Neural cell (in vitro differentiated cells): ENCODE measurements around the gene PPP3R1. TPM values are rescaled to one million over a fixed set of nuclear protein-coding genes. Genes with fewer than 3 reads are reported as not detected.

Experiments used
- H2AFZ ChIP-seq: fragments of 200-600, 300-800 bp; sonication (generic), shearing (Covaris generic); 2 replicates; pipeline ENCODE4 v1.6.0; 2014; ENCODE audit warnings: low read depth, mild to moderate bottlenecking, antibody characterized with exemption, low read length, moderate library complexity
- H3F3A ChIP-seq: fragments of 200-600 bp; shearing (Covaris generic); 2 replicates; pipeline ENCODE4 v1.6.1; 2016; ENCODE audit warnings: mild to moderate bottlenecking, moderate library complexity, mixed read lengths, antibody characterized with exemption, low read length; ENCODE audit not compliant: insufficient read depth, poor library complexity, severe bottlenecking
- H3K27ac ChIP-seq: fragments of 200-600, 300-800 bp; sonication (generic), shearing (Covaris generic); 2 replicates; pipeline ENCODE4 v1.5.1; 2014; ENCODE audit warnings: mild to moderate bottlenecking, low read length, moderate library complexity
- H3K27me3 ChIP-seq: fragments of 300-800, 200-600 bp; sonication (generic), shearing (Covaris generic); 2 replicates; pipeline ENCODE4 v1.6.0; 2014; ENCODE audit warnings: mild to moderate bottlenecking, low read depth, low read length, moderate library complexity; ENCODE audit not compliant: insufficient read depth
- H3K36me3 ChIP-seq: fragments of 300-800, 200-600 bp; sonication (generic), shearing (Covaris generic); 2 replicates; pipeline ENCODE4 v1.5.1; 2014; ENCODE audit warnings: mild to moderate bottlenecking, antibody characterized with exemption, low read length, moderate library complexity; ENCODE audit not compliant: insufficient read depth
- H3K4me2 ChIP-seq: fragments of 300-800, 200-600 bp; sonication (generic), shearing (Covaris generic); 2 replicates; pipeline ENCODE4 v1.6.0; 2014; ENCODE audit warnings: mild to moderate bottlenecking, low read length
- H3K4me3 ChIP-seq: fragments of 300-800, 200-600 bp; sonication (generic), shearing (Covaris generic); 2 replicates; pipeline ENCODE4 v1.5.1; 2014; ENCODE audit warnings: mild to moderate bottlenecking, low read length, moderate library complexity
- H3K79me2 ChIP-seq: fragments of 200-600 bp; shearing (Covaris generic); replicated peaks from 2 replicates; pipeline ENCODE4 v1.6.0; 2014; ENCODE audit warnings: mild to moderate bottlenecking, low read length, moderate library complexity; ENCODE audit not compliant: insufficient read depth
- H3K9ac ChIP-seq: fragments of 300-800, 200-600 bp; sonication (generic), shearing (Covaris generic); 2 replicates; pipeline ENCODE4 v1.6.1; 2016; ENCODE audit warnings: mild to moderate bottlenecking, low read length, mixed read lengths
- H3K9me2 ChIP-seq: fragments of 200-600 bp; shearing (Covaris generic); 2 replicates; pipeline ENCODE4 v1.6.1; 2016; ENCODE audit warnings: mild to moderate bottlenecking, low read length, mixed read lengths; ENCODE audit not compliant: insufficient read depth
- H3K9me3 ChIP-seq: fragments of 200-600, 300-800 bp; sonication (generic), shearing (Covaris generic); 2 replicates; pipeline ENCODE4 v1.6.1; 2016; ENCODE audit warnings: mild to moderate bottlenecking, mixed run types, low read length, moderate library complexity, mixed read lengths
- H4K20me1 ChIP-seq: fragments of 200-600 bp; shearing (Covaris generic); 2 replicates; pipeline ENCODE4 v1.6.1; 2016; ENCODE audit warnings: mild to moderate bottlenecking, mixed run types; ENCODE audit not compliant: insufficient read depth
- CTCF ChIP-seq: fragments of 450-650 bp; IDR thresholded peaks from 2 replicates; pipeline ENCODE4 v1.5.1; 2014; ENCODE audit warnings: antibody characterized with exemption, mild to moderate bottlenecking, moderate library complexity; ENCODE audit not compliant: poor library complexity, severe bottlenecking
- EP300 ChIP-seq: fragments of 450-650 bp; conservative IDR thresholded peaks from 2 replicates; pipeline ENCODE4 v1.6.1; 2014; ENCODE audit warnings: antibody characterized with exemption, mild to moderate bottlenecking, moderate library complexity; ENCODE audit not compliant: poor library complexity, severe bottlenecking
- EZH2 ChIP-seq: fragments of 200-600, 300-800 bp; shearing (Covaris generic), sonication (generic); IDR thresholded peaks from 2 replicates; pipeline ENCODE4 v1.6.1; 2014; ENCODE audit warnings: antibody characterized with exemption, low read length, borderline replicate concordance, mild to moderate bottlenecking; ENCODE audit not compliant: insufficient read depth, poor library complexity, severe bottlenecking
- MXI1 ChIP-seq: fragments of 450-650 bp; conservative IDR thresholded peaks from 2 replicates; pipeline ENCODE4 v1.6.1; 2014; ENCODE audit warnings: antibody characterized with exemption, mild to moderate bottlenecking; ENCODE audit not compliant: poor library complexity, severe bottlenecking
- POLR2AphosphoS5 ChIP-seq: IDR thresholded peaks from 2 replicates; pipeline ENCODE4 v1.6.1; 2012
- RAD21 ChIP-seq: fragments of 450-650 bp; conservative IDR thresholded peaks from 2 replicates; pipeline ENCODE4 v1.6.1; 2014; ENCODE audit warnings: antibody characterized with exemption, mild to moderate bottlenecking, moderate library complexity
- REST ChIP-seq: IDR thresholded peaks from 2 replicates; pipeline ENCODE4 v1.6.1; 2012; ENCODE audit warnings: borderline replicate concordance
- SMC3 ChIP-seq: fragments of 450-650 bp; conservative IDR thresholded peaks from 2 replicates; pipeline ENCODE4 v1.6.1; 2014; ENCODE audit warnings: antibody characterized with exemption, mild to moderate bottlenecking, moderate library complexity; ENCODE audit not compliant: poor library complexity
- TAF1 ChIP-seq: IDR thresholded peaks from 2 replicates; pipeline ENCODE4 v1.6.1; 2012; ENCODE audit warnings: low read depth
- polyA minus RNA-seq: library from RNA; depleted of rRNA, polyadenylated mRNA; stranded (reverse); fragments of >200 nt; gene quantifications from 2 replicates; pipeline ENCODE4 v1.2.3, GENCODE V29; 2014
- polyA plus RNA-seq: library from polyadenylated mRNA; depleted of rRNA; stranded (reverse); fragments of >200 nt; gene quantifications from 2 replicates; pipeline ENCODE4 v1.2.3, GENCODE V29; 2014

PPP3R1 gene
- polyA plus RNA-seq = 39.5 and 45.3 TPM in 2 replicates
- 51.1 and 68.4 TPM in 2 replicates for polyA minus RNA-seq

- H3K27ac ChIP-seq = peak within 1 kb of the TSS; percentile 92
- peak within 1 kb of the TSS; percentile 89 for H3K4me3 ChIP-seq
- no peaks in the 10 kb centered on the region for H3K36me3 ChIP-seq
- H3K4me2 ChIP-seq = peak within 1 kb of the TSS; percentile 83
- peaks cover 39% of the 10 kb centered on the region for H3K79me2 ChIP-seq
- H2AFZ ChIP-seq = peak within 1 kb of the TSS; percentile 74
- no peaks in the 10 kb centered on the region for H3F3A ChIP-seq
- H3K9me3 ChIP-seq = no peaks in the 10 kb centered on the region
- TF ChIP-seq EZH2 (no peak), EP300 (peak; percentile 19), POLR2AphosphoS5 (peak; percentile 95), SMC3 (no peak), TAF1 (peak; percentile 48), REST (peak; percentile 61), CTCF (no peak), MXI1 (peak; percentile 80), RAD21 (no peak)
- peak within 1 kb of the TSS; percentile 90 for H3K9ac ChIP-seq
- no peaks in the 10 kb centered on the region for H3K27me3 ChIP-seq
- no peaks in the 10 kb centered on the region for H3K9me2 ChIP-seq
- no peaks in the 10 kb centered on the region for H4K20me1 ChIP-seq
Observed at GRCh38 chr2:68252400-68253218, at the start of gene PPP3R1. Gene PPP3R1, minus strand, starts transcription at chr2:68252532. Its CDS starts 405 bp downstream, at chr2:68252127.

- Histone ChIP-seq H3K4me3 (no peak overlapping the region), H4K20me1 (no peaks in the 10 kb centered on the region), H3F3A (no peaks in the 10 kb centered on the region), H3K4me2 (no peak overlapping the region), H3K27me3 (no peaks in the 10 kb centered on the region), H3K9me2 (no peaks in the 10 kb centered on the region), H3K27ac (no peak overlapping the region), H2AFZ (no peak overlapping the region), H3K79me2 (no peaks in the 10 kb centered on the region), H3K36me3 (no peaks in the 10 kb centered on the region), H3K9ac (no peak overlapping the region), H3K9me3 (no peaks in the 10 kb centered on the region)
- TF ChIP-seq EZH2 (no peak), POLR2AphosphoS5 (no peak), SMC3 (no peak), REST (no peak), TAF1 (no peak), RAD21 (no peak), CTCF (no peak), EP300 (no peak), MXI1 (no peak)
Observed at GRCh38 chr2:68295516-68295915, 43.2 kb upstream of the PPP3R1 start.
